Stimulated activated CD4-positive, alpha-beta T cell treated with anti-CD3 and anti-CD28 coated beads, Interleukin-1b, Interleukin-23, amount 100 ng/mL, for 48 hours (primary cell): ENCODE results near the gene CCDC190.
"Not testable (repeated sequence)": the region's sequence is repeated elsewhere in the genome, so short reads cannot be mapped to it uniquely, and the experiment has no call there.

Experiments
- DNase-seq: peaks from one replicate; pipeline ENCODE4 v3.0.0-alpha.2; 2020

The CCDC190 gene

GRCh38 chr1:162823771-162824525 lies 37.0 kb downstream of the CCDC190 start:
- DNase-seq, result no peak

DNA sequence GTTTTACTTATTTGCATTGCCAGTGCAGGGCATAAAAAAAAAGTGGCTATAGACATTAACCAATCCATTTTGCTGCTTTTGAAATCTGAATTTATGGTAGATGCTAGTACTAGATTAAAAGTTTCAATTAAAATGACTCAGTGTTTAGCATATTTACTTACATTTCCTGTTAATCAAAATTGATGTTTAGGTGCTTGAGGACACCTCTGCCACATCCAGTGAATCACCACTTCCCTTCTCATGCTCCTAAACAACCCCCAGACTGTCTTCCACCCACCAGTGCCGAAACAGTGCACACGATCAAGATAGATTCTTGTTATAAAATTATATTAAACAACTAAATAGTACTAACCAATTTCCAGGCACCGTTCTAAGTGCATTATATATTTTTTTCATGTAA lies 37.7 kb downstream of the CCDC190 start:
- DNase-seq, result no peak

DNA sequence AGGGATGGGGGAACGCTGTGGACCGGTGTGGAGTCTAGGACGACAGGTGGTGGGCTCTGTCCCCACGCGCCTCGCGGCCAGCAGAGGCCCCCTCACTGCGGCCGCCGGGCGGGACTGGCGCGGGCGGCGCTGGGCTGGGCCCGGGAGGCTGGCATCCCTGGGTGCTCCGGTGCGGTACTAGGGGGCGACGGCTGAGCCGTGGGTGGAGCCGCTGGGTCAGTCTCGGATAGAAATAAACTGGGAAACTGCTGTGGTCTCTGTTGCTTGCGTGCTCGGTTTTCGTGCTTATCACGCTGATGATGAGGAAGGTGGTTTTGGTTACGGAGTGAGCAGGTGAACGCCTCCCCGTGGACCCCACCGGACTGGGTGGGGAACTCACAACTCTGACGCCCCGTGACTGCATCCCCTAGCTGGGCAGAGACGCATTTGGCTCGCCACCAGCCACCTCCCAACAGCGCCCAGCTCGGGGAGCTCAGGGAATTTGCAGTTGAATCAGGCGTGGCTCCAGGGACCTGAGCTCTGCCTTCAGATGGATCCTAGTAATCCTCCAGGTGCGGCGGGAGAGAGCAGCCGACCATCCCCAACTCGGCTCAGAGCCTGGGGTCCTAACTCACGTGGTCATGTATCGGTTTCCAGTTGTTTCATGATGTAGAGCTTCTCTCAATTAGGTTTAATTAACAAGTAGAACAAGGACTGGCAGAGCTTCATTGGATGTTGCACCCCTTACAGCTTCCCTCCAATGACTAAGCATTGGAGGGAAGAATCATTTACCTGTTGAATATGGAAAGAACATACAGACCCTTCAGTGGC lies 38.4 kb downstream of the CCDC190 start:
- DNase-seq, result no peak

DNA sequence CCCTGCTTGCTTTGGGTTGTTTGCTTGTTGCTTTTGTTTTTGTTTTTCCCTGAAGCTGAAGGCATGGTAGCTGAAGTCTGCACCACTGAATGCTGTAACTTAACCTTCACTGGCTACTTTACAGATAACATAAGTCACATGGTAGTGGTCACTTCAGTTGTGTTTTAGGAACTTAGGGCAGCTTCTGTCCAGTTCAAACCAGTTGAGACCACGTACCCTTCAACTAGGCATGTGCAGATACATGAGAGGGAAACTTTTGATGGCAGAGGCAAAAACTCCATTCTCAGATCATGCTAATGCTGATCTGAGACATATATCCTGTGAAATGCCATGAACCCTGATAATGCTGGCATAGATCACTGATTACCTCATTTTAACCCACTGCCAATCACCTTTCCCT lies 42.3 kb downstream of the CCDC190 start:
- DNase-seq, result not testable (repeated sequence)

GRCh38 chr1:162818136-162818535 lies 42.8 kb downstream of the CCDC190 start:
- not testable (repeated sequence) for DNase-seq

DNA sequence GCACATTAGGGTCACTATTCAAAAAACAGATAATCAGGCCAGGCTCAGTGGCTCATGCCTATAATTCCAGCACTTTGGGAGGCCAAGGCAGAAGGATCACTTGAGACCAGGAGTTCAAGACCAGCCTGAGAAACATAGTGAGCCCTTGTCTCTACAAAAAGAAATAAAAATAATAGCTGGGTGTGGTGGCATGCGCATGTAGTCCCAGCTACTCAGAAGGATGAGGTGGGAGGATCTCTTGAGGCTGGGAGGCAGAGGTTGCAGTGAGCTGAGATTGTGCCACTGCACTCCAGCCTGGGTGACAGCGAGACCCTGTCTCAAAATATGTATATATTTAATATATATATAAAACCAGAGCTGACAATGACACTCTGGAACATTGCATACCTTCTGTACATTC lies 48.6 kb downstream of the CCDC190 start:
- DNase-seq, result not testable (repeated sequence)

DNA sequence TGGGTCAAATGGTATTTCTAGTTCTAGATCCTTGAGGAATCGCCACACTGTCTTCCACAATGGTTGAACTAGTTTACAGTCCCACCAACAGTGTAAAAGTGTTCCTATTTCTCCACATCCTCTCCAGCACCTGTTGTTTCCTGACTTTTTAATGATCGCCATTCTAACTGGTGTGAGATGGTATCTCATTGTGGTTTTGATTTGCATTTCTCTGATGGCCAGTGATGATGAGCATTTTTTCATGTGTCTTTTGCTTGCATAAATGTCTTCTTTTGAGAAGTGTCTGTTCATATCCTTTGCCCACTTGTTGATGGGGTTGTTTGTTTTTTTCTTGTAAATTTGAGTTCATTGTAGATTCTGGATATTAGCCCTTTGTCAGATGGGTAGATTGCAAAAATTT lies 53.5 kb downstream of the CCDC190 start:
- not testable (repeated sequence) for DNase-seq
